ENCODE measurements around the gene PDE9A. TPM values are rescaled to one million over a fixed set of nuclear protein-coding genes. Genes with fewer than 3 reads are reported as not detected.

PDE9A gene
- total and polyA plus RNA-seq, 2 of the 4 experiments (the other 2 are of a cell fraction), result 0.89 to 0.90 TPM

DNA sequence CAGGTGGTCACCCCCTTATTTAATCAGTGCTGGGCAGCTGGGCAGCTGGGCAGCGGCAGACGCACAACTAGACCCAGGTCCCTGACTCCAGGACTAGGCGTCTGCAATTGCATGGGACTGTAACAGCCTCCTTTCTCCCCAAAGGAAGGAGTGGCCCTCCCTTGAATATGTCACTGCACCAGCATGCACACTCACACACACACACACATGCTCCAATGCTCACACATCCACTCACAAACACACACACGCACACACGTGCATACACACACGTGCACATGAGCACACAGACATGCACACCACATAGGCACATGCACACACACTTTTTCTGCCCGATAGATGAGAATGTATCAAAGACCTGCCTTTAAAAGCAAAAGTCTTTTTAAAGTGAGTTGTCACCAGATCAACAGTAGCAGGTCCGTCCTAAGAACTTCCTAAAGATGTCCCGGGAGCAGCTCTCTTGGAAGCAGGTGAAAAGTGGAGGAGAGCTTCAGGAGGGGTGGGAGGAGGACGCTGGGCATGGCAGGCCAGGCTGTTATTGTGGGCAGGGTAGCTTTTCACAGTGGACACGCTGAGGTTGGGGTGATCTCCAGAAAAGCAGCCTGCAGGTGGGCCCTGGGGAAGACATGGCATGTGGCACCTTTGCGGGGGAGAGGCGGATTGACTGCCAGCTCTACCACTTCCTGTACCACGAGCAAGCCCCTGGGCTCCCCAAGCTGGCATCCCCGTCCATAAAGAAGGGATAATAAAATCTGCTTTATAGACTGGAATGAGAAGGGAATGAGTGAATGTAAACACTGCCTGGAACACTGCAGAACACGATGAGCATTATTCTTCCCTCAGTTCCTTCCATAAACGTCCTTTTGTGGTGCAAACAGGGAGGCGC lies 1.7 kb downstream of the PDE9A start (continued):
- TF ChIP-seq NFE2L2 (IDR thresholded peaks at IDR 0.05; ENCODE audit: low read depth, low read length) (no peak), RAD21 (IDR thresholded peaks at IDR 0.05; ENCODE audit: low read length) (no peak)

DNA sequence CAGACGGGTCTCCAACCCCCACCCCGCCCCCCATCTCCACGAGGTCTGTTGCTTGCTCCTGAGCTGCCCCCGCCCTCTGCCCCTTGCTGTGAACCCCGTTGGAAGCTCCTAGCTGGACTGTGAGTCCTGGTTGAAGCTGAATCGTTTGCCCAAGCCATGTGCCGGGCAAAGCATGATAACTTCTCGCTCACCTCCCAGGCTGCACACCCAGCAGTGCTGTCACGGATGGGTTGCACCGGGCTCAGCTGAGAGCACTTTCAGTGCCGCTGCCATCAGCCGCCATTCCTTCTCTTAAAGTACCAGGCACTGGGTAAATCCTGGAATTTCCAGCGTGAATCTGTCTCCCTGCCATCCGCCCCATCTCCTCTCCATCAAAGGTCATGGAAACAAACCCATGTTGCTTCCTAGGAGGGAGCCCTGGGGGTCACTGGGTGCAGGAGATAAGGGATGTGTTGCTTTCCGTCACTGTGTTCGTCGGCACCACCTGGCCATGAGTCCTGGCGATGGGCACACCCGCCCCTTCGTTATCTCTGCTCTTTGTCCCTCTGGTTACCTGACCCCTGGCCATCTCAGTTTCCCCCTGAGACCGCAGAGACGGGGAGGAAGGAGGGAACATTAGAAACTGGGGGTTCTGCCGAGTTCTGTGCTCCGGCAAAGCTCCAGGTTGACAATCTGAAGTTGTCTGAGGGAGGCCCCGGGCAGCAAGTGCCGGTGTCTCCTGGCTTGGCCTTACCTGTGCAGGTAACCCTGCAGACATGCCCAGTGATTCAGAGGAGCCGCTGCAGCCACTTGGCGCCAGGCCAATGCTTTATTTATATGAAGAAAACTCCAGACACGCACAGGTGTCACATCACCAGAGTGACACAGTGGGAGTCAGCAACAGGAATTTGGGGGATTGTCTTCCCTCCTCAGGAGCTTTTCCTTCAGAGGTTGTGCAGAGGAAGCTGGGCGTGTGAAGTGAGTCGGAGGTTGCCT lies 2.7 kb downstream of the PDE9A start:
- intact Hi-C loops (cut with micrococcal nuclease), result loop anchor here (10.0 kb wide), 1 partner anchor 159 kb away; no protein-coding TSS in a partner anchor
- ATAC-seq (ENCODE audit: low read depth) (no peak), DNase-seq (no peak)
- no peak overlapping the region for H3K27ac ChIP-seq (ENCODE audit: insufficient read depth, low read length)
- WGBS, 2 experiments (ENCODE audit: extremely low coverage in 2 of 2, insufficient read length in 1 of 2), result 67% methylated on average over 13 of the region's 31 CpGs; no CpG with 5 or more reads in 1 of the 2 experiments
- no peaks in the 10 kb centered on the region for H3K79me1 ChIP-seq (ENCODE audit: low read depth in 1 of 2, low read length in 2 of 2)
- no peak overlapping the region for H4K8ac ChIP-seq (ENCODE audit: low read depth in 2 of 2, low read length in 2 of 2)
- no peaks in the 10 kb centered on the region for H3K36me3 ChIP-seq (ENCODE audit: control insufficient read depth, insufficient read depth, low read length)
- H2BK15ac ChIP-seq (ENCODE audit: low read depth, low read length), result no peak overlapping the region
- no peak overlapping the region for H3K4ac ChIP-seq (ENCODE audit: low read depth, low read length)
- H2AK5ac ChIP-seq (ENCODE audit: low read depth, low read length), result no peak overlapping the region
- H3K14ac ChIP-seq (replicated peaks; ENCODE audit: low read depth, low read length), result no peak overlapping the region
- 0 out of 2 replicates have a peak, but pooled peaks cover 3% of the 10 kb centered on the region for H3K9me1 ChIP-seq (ENCODE audit: insufficient read depth, low read length)
- dilution Hi-C loops (cut with HindIII; ENCODE audit: low sequenced_read_pairs, unreplicated experiment), result no loop called here
- H2BK120ac ChIP-seq (ENCODE audit: low read depth, low read length), result no peak overlapping the region; the same call in 1 of the 2 replicates
- BruUV-seq (replicated peaks), result no TSS peak
- peaks cover 2% of the 10 kb centered on the region; the same call in 1 of the 2 replicates for H3K4me1 ChIP-seq (ENCODE audit: control insufficient read depth, insufficient read depth, low read length)
- H3K23ac ChIP-seq (ENCODE audit: low read depth, low read length), result no peak overlapping the region
- H2AK9ac ChIP-seq (replicated peaks; ENCODE audit: low read depth, low read length, poor library complexity), result peak overlapping the region; percentile 67
- in situ Hi-C loops (cut with MboI; ENCODE audit: low sequenced_read_pairs), result no loop called here
- H2AFZ ChIP-seq (replicated peaks; ENCODE audit: low read length, poor library complexity), result peak overlapping the region; percentile 65
- H3K9me3 ChIP-seq (ENCODE audit: control insufficient read depth, insufficient read depth, low read length), result no peaks in the 10 kb centered on the region
- H4K20me1 ChIP-seq (ENCODE audit: insufficient read depth, low read length), result peaks cover 2% of the 10 kb centered on the region
- H3K4me3 ChIP-seq (ENCODE audit: insufficient read depth, low read depth, low read length), result no peak overlapping the region
- no peak overlapping the region for H3K4me2 ChIP-seq (ENCODE audit: low read depth, low read length)
- ChIA-PET POLR2A (ENCODE audit: unreplicated experiment) (no interaction called here), CTCF (interaction anchor here (0.7 kb wide), 1 partner anchor 19 kb away, joined by 3 read pairs; no protein-coding TSS in a partner anchor)
- no peak overlapping the region for H3K56ac ChIP-seq (ENCODE audit: extremely low read depth, insufficient read depth, low read length)
- no peak overlapping the region for H3K9ac ChIP-seq (ENCODE audit: low read depth, low read length)
- no peak overlapping the region for H3K18ac ChIP-seq (ENCODE audit: low read depth, low read length)
- H3K27me3 ChIP-seq (ENCODE audit: control insufficient read depth, insufficient read depth, low read length), result peaks cover 28% of the 10 kb centered on the region
- H2BK20ac ChIP-seq (ENCODE audit: low read depth, low read length), result no peak overlapping the region
- H4K91ac ChIP-seq (ENCODE audit: insufficient read depth, low read depth, low read length), result no peak overlapping the region
- H4K5ac ChIP-seq (ENCODE audit: low read depth, low read length), result no peak overlapping the region
- no peak overlapping the region for H2BK5ac ChIP-seq (ENCODE audit: low read depth, low read length, poor library complexity, severe bottlenecking)
- TF ChIP-seq, protein P1, sequence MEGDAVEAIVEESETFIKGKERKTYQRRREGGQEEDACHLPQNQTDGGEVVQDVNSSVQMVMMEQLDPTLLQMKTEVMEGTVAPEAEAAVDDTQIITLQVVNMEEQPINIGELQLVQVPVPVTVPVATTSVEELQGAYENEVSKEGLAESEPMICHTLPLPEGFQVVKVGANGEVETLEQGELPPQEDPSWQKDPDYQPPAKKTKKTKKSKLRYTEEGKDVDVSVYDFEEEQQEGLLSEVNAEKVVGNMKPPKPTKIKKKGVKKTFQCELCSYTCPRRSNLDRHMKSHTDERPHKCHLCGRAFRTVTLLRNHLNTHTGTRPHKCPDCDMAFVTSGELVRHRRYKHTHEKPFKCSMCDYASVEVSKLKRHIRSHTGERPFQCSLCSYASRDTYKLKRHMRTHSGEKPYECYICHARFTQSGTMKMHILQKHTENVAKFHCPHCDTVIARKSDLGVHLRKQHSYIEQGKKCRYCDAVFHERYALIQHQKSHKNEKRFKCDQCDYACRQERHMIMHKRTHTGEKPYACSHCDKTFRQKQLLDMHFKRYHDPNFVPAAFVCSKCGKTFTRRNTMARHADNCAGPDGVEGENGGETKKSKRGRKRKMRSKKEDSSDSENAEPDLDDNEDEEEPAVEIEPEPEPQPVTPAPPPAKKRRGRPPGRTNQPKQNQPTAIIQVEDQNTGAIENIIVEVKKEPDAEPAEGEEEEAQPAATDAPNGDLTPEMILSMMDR (conservative IDR thresholded peaks at IDR 0.05; ENCODE audit: low read depth, low read length), result no peak
- TF ChIP-seq SMC3 (IDR thresholded peaks at IDR 0.05; ENCODE audit: low read depth, low read length) (no peak), MXI1 (IDR thresholded peaks at IDR 0.05; ENCODE audit: borderline replicate concordance, low read depth, low read length) (no peak), MAZ (IDR thresholded peaks at IDR 0.05; ENCODE audit: borderline replicate concordance, low read depth, low read length) (no peak), POLR2A (IDR thresholded peaks at IDR 0.05; ENCODE audit: low read depth, low read length) (no peak), BHLHE40 (IDR thresholded peaks at IDR 0.05; ENCODE audit: low read depth, low read length) (no peak), NFE2L2 (IDR thresholded peaks at IDR 0.05; ENCODE audit: low read depth, low read length) (no peak), RCOR1 (IDR thresholded peaks at IDR 0.05; ENCODE audit: insufficient replicate concordance, low read length) (no peak), MAFK (IDR thresholded peaks at IDR 0.05; ENCODE audit: low read depth, low read length) (no peak)
